Upper lobe of right lung (tissue), 1 donor: Measurements from ENCODE around the gene HS3ST2. TPM values are rescaled to one million over a fixed set of nuclear protein-coding genes. Genes with fewer than 3 reads are reported as not detected.

Experiments used
- ATAC-seq: fragments of 200-7000 bp; cut with Tn5 transposase; one replicate; pipeline ENCODE4 v1.9.1; 2020; ENCODE audit warnings: mild to moderate bottlenecking, moderate library complexity
- DNase-seq: peaks from one replicate; pipeline ENCODE4 v3.0.0-alpha.2; 2020
- H3K27ac ChIP-seq: fragments of 200-600 bp; one replicate; pipeline ENCODE4 v1.8.0; 2022
- H3K27me3 ChIP-seq: fragments of 200-600 bp; one replicate; pipeline ENCODE4 v1.8.0; 2022; ENCODE audit warnings: mild to moderate bottlenecking
- H3K36me3 ChIP-seq: fragments of 200-600 bp; one replicate; pipeline ENCODE4 v1.8.0; 2022
- H3K4me1 ChIP-seq: fragments of 200-600 bp; one replicate; pipeline ENCODE4 v1.8.0; 2022
- H3K4me3 ChIP-seq: fragments of 200-600 bp; one replicate; pipeline ENCODE4 v1.8.0; 2022; ENCODE audit warnings: mild to moderate bottlenecking
- H3K9me3 ChIP-seq: fragments of 200-600 bp; one replicate; pipeline ENCODE4 v1.8.0; 2022
- CTCF ChIP-seq: fragments of 200-600 bp; IDR thresholded peaks from one replicate; pipeline ENCODE4 v1.8.0; 2022; ENCODE audit warnings: antibody characterized with exemption
- intact Hi-C: fragments of 100-400 bp; cut with DNase I; formaldehyde crosslinking; loops from one replicate; pipeline ENCODE4 v1.11.0; 2022
- total RNA-seq: library from RNA; stranded (reverse); fragmentation: NEBNext Ultra II Directional; extraction: Animal tissue kit (Norgen Biotek cat#: 25700); gene quantifications from one replicate; pipeline ENCODE4 v1.2.1, GENCODE V29; 2021
- donor health status: DM: no; HTN: yes; CAD: no; lungs with severe emphysema.

Gene HS3ST2
- total RNA-seq, 1 donor from 2014 or later, result 9.6 TPM

- intact Hi-C loops, result no loop called here
- TF ChIP-seq CTCF, result no peak
Observed at GRCh38 chr16:22786284-22786683, 27.7 kb upstream of the HS3ST2 start.

GRCh38 chr16:22786691-22787090 lies 27.3 kb upstream of the HS3ST2 start:
- no peak for TF ChIP-seq CTCF
- no peak for DNase-seq
- Histone ChIP-seq H3K27me3 (no peaks in the 10 kb centered on the region), H3K4me3 (no peak overlapping the region), H3K4me1 (no peaks in the 10 kb centered on the region), H3K27ac (no peak overlapping the region), H3K9me3 (no peaks in the 10 kb centered on the region), H3K36me3 (no peaks in the 10 kb centered on the region)
- intact Hi-C loops, result no loop called here
- ATAC-seq, result no peak

More at GRCh38 chr16:22786284-22786683, 27.7 kb upstream of the HS3ST2 start:
- Histone ChIP-seq H3K9me3 (no peaks in the 10 kb centered on the region), H3K27me3 (no peaks in the 10 kb centered on the region), H3K4me1 (no peaks in the 10 kb centered on the region), H3K4me3 (no peak overlapping the region), H3K27ac (no peak overlapping the region), H3K36me3 (no peaks in the 10 kb centered on the region)
- no peak for ATAC-seq
- no peak for DNase-seq

GRCh38 chr16:22787466-22788192 lies 26.3 kb upstream of the HS3ST2 start:
- H3K27me3 ChIP-seq, result no peaks in the 10 kb centered on the region
- H3K27ac ChIP-seq, result no peak overlapping the region
- intact Hi-C loops, result no loop called here
- no peak for TF ChIP-seq CTCF
- H3K4me3 ChIP-seq, result no peak overlapping the region
- H3K9me3 ChIP-seq, result no peaks in the 10 kb centered on the region
- H3K4me1 ChIP-seq, result no peaks in the 10 kb centered on the region
- no peak for DNase-seq
- no peaks in the 10 kb centered on the region for H3K36me3 ChIP-seq
- no peak for ATAC-seq

- DNase-seq (no peak), ATAC-seq (peak; percentile 25)
- intact Hi-C loops, result no loop called here
- Histone ChIP-seq H3K27me3 (no peaks in the 10 kb centered on the region), H3K27ac (no peak overlapping the region), H3K4me1 (no peaks in the 10 kb centered on the region), H3K4me3 (no peak overlapping the region), H3K36me3 (no peaks in the 10 kb centered on the region), H3K9me3 (no peaks in the 10 kb centered on the region)
- no peak for TF ChIP-seq CTCF
Observed at GRCh38 chr16:22788193-22788530, 25.8 kb upstream of the HS3ST2 start.

- no peaks in the 10 kb centered on the region for H3K36me3 ChIP-seq
- DNase-seq, result no peak
- no peaks in the 10 kb centered on the region for H3K9me3 ChIP-seq
- no peak overlapping the region for H3K4me3 ChIP-seq
- intact Hi-C loops, result no loop called here
- H3K4me1 ChIP-seq, result no peaks in the 10 kb centered on the region
- H3K27ac ChIP-seq, result no peak overlapping the region
- H3K27me3 ChIP-seq, result no peaks in the 10 kb centered on the region
- ATAC-seq, result no peak
- TF ChIP-seq CTCF, result no peak
Observed at GRCh38 chr16:22789281-22789945, 24.5 kb upstream of the HS3ST2 start.
